Stomach (tissue), 9 donors: ENCODE results near the gene ZMPSTE24. TPM values are rescaled to one million over a fixed set of nuclear protein-coding genes. Genes with fewer than 3 reads are reported as not detected.

Source experiments
- DNase-seq, 2 donors: peaks; one replicate each; pipeline versions ENCODE4 v3.0.0 to v3.0.0-alpha.2; 2013 to 2019
- H3K27ac ChIP-seq, 5 donors: fragments of 200-600 bp in 4 of 5; sonication (generic) in 4 of 5; one replicate each; pipeline ENCODE4 v1.5.1; 2013 to 2019; ENCODE audit warnings: mild to moderate bottlenecking in 1 of 5, moderate library complexity in 1 of 5
- H3K27me3 ChIP-seq, 3 donors: fragments of 200-600 bp; sonication (generic); one replicate each; pipeline ENCODE4 v1.5.1; 2017 to 2019; ENCODE audit warnings: mixed run types in 1 of 3
- H3K36me3 ChIP-seq, 4 donors: fragments of 200-600 bp; sonication (generic); 1 replicate in 3 of 4; 2 replicates in 1 of 4; pipeline ENCODE4 v1.5.1; 2016 to 2019
- H3K4me1 ChIP-seq, 4 donors: fragments of 200-600 bp; sonication (generic); one replicate each; pipeline ENCODE4 v1.5.1; 2016 to 2019
- H3K4me3 ChIP-seq, 4 donors: fragments of 200-600 bp; sonication (generic) in 3 of 4; one replicate each; pipeline ENCODE4 v1.5.1; 2016 to 2019; ENCODE audit warnings: mild to moderate bottlenecking in 1 of 4
- H3K9me3 ChIP-seq, 4 donors: fragments of 200-600 bp; sonication (generic); one replicate each; pipeline ENCODE4 v1.5.1; 2016 to 2019
- CTCF ChIP-seq, 7 experiments: fragments of 450-650 bp in 4 of 7; fragments of 200-600 bp in 3 of 7; sonication (generic) in 3 of 7; IDR thresholded peaks; one replicate each; pipeline ENCODE4 v1.5.1; 2016 to 2019; ENCODE audit warnings: antibody characterized with exemption in 7 of 7, control low read depth in 2 of 7, mild to moderate bottlenecking in 1 of 7
- EP300 ChIP-seq: sonication (generic); formaldehyde crosslinking; IDR thresholded peaks from one replicate; pipeline ENCODE4 v1.6.1; 2017; ENCODE audit warnings: antibody characterized with exemption
- POLR2A ChIP-seq, 4 donors: fragments of 450-650 bp; IDR thresholded peaks; one replicate each; pipeline ENCODE4 v1.6.1; 2016; ENCODE audit warnings: antibody characterized with exemption in 4 of 4, control low read depth in 2 of 4, mild to moderate bottlenecking in 1 of 4, moderate library complexity in 1 of 4
- POLR2AphosphoS5 ChIP-seq, 3 donors: sonication (generic); formaldehyde crosslinking; IDR thresholded peaks; one replicate each; pipeline ENCODE4 v1.6.1; 2016; ENCODE audit warnings: antibody characterized with exemption in 3 of 3
- WGBS, 5 donors: extraction: QIAGEN DNeasy Blood & Tissue Kit in 3 of 5; methylation state at CpG; one replicate each; pipeline versions ENCODE4 v1.1.5 to v1.1.7; 2013 to 2018; 5-methylcytosine and 5-hydroxymethylcytosine counted together
- intact Hi-C: fragments of 100-400 bp; cut with DNase I; formaldehyde crosslinking; loops from one replicate; pipeline ENCODE4 v1.15.1; 2023; ENCODE audit warnings: low total_unique reads
- polyA plus RNA-seq, 3 donors: library from polyadenylated mRNA; stranded (reverse); fragments of 200-250 nt; gene quantifications; one replicate each; pipeline ENCODE4 v1.2.3, GENCODE V29; 2013
- total RNA-seq, 5 donors: library from RNA; depleted of rRNA; stranded (reverse); fragments of >200 nt; gene quantifications; one replicate each; pipeline versions ENCODE4 v1.1.0 to v1.2.3, GENCODE V29; 2014 to 2016
- donor health status: healthy with polysubstance abuse.
- donor health status: Bipolar disorder and iron deficiency.
- donor health status: healthy.

ZMPSTE24 gene
- total and polyA plus RNA-seq, 8 donors = 7.8 to 67.7 (median 16.8) TPM

GRCh38 chr1:40313329-40313957, 55.4 kb downstream of the ZMPSTE24 start:
- Histone ChIP-seq H3K4me1 (peaks cover 24 to 47% (median 34%) of the 10 kb centered on the region in 4 donors), H3K27me3 (peaks cover 4 to 30% (median 16%) of the 10 kb centered on the region in 3 donors), H3K4me3 (no peak overlapping the region), H3K27ac (no peak overlapping the region), H3K9me3 (no peaks in the 10 kb centered on the region), H3K36me3 (no peaks in the 10 kb centered on the region)
- intact Hi-C loops = no loop called here
- TF ChIP-seq CTCF (IDR thresholded peaks at IDR 0.05) = no peak
- no peak for TF ChIP-seq POLR2AphosphoS5 (IDR thresholded peaks at IDR 0.05)
- TF ChIP-seq EP300 = no peak
- no peak for TF ChIP-seq POLR2A (IDR thresholded peaks at IDR 0.05)
- no peak for DNase-seq
- 91 to 96% (median 94%) methylated on average over 5 of the region's 5 CpGs for WGBS, 5 donors

GRCh38 chr1:40313958-40314720, 56.1 kb downstream of the ZMPSTE24 start:
- no peak for DNase-seq
- H3K4me1 ChIP-seq = peaks cover 24 to 47% (median 34%) of the 10 kb centered on the region in 4 donors
- peaks cover 4 to 35% (median 16%) of the 10 kb centered on the region in 3 donors for H3K27me3 ChIP-seq
- TF ChIP-seq CTCF (IDR thresholded peaks at IDR 0.05) (no peak), EP300 (no peak), POLR2A (IDR thresholded peaks at IDR 0.05) (no peak)
- H3K9me3 ChIP-seq = no peaks in the 10 kb centered on the region
- 79 to 91% (median 87%) methylated on average over 9 of the region's 9 CpGs for WGBS, 5 donors
- intact Hi-C loops = no loop called here
- H3K4me3 ChIP-seq = no peak overlapping the region
- H3K36me3 ChIP-seq = no peaks in the 10 kb centered on the region
- no peak overlapping the region for H3K27ac ChIP-seq

- intact Hi-C loops = no loop called here
Measured at GRCh38 chr1:40314721-40315238, 56.7 kb downstream of the ZMPSTE24 start.

More at GRCh38 chr1:40314721-40315238, 56.7 kb downstream of the ZMPSTE24 start:
- Histone ChIP-seq H3K4me1 (peaks cover 24 to 47% (median 34%) of the 10 kb centered on the region in 4 donors), H3K9me3 (no peaks in the 10 kb centered on the region), H3K36me3 (no peaks in the 10 kb centered on the region), H3K4me3 (peak overlapping the region; percentile 43 to 71 (median 52)), H3K27me3 (peaks cover 4 to 41% (median 16%) of the 10 kb centered on the region in 3 donors), H3K27ac (peak overlapping the region in 1 of 5 donors; percentile 24)
- DNase-seq = peak in 1 of 2 donors; percentile 38
- TF ChIP-seq CTCF (IDR thresholded peaks at IDR 0.05) (no peak), POLR2A (IDR thresholded peaks at IDR 0.05) (no peak), EP300 (no peak), POLR2AphosphoS5 (IDR thresholded peaks at IDR 0.05) (no peak)
- whole genome bisulfite sequencing, 5 donors = 32 to 59% (median 43%) methylated on average over 13 of the region's 13 CpGs
